HG02763 (cell line): Measurements from ENCODE around the gene ZNF587.
"Not testable (repeated sequence)": the region's sequence is repeated elsewhere in the genome, so short reads cannot be mapped to it uniquely, and the experiment has no call there.

Source experiments
- ATAC-seq: cut with Tn5 transposase; IDR thresholded peaks from one replicate; pipeline ENCODE4 v1.9.1; 2021; ENCODE audit warnings: mild to moderate bottlenecking, moderate library complexity; ENCODE audit not compliant: unreplicated experiment

Gene ZNF587

DNA sequence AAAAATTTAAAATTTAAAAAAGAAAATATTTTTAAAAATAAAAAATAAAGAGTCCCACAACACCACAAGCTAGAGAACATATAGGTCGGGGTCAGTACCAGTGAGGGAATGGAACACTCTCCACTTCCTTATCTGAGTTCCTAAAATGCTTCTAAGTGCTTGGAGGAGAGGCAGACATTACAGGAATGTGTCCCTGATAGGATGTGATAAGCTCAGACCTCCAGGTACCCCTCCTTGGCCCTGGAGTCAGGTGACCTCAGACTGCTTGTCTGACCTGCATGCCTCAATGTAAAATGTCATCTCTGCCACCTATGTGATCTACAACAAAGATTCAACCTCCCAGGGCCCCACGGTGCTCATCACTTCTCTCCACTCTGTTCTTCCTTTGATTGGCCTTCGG lies 36.4 kb downstream of the ZNF587 start:
- no peak for ATAC-seq

DNA sequence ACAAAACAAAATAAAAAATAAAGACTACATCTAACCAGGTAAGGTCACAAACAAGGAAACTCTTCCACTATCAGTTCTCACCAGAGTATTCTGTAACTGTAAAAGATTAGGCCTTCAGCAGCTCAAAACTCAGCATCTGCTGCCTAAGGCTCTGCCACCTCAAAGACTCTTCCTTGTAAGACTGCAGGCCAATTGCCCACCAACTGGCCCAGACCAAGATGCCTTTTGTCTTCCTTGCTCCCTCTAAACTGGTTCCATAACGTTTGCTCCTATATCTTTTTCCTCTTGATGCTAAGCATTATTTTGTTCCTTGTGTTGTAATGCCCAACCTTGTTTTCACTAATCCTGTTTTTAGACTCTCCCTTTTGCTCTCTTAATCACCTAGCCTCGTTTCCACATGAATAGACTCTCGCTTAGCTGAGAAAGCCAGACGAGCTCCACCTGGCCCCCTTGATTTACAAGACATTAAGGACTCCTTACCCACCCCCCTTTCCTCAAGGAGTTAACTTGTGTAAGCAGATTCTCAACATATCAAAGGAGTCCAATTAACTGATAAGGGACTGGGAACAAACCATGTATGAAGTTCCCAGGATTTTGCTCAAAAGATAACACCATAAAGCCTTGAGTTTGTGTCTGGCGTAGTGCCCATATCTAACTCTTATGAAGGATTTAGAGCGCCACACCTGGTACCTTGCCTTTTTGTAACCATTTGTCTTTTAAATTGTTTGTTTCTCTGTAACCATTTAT lies 37.7 kb downstream of the ZNF587 start:
- ATAC-seq: no peak

GRCh38 chr19:57888107-57888559 lies 38.5 kb downstream of the ZNF587 start:
- no peak for ATAC-seq

- no peak for ATAC-seq
Measured at GRCh38 chr19:57888560-57889231, 39.0 kb downstream of the ZNF587 start, which contains the start of gene ZNF814. TSS of gene ZNF814 (minus strand) at chr19:57889037. CDS start at chr19:57888802, 235 bp downstream.

DNA sequence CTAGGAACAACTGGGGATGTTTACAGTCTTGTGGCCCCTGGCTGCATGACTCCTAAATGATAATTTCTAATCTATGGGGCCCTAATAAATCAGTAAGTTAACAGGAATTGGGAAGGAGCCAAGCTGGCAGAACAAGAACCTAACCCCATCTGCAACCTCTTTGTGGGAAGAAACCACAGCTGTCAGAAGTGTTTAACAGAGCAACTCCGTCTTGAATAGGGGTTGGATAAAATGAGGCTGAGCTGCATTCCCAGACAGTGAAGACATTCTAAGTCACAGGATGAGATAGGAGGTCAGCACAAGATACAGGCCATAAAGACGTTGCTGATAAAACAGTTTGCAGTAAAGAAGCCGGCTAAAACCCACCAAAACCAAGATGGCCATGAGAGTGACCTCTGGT lies 41.0 kb downstream of the ZNF587 start:
- not testable (repeated sequence) for ATAC-seq

DNA sequence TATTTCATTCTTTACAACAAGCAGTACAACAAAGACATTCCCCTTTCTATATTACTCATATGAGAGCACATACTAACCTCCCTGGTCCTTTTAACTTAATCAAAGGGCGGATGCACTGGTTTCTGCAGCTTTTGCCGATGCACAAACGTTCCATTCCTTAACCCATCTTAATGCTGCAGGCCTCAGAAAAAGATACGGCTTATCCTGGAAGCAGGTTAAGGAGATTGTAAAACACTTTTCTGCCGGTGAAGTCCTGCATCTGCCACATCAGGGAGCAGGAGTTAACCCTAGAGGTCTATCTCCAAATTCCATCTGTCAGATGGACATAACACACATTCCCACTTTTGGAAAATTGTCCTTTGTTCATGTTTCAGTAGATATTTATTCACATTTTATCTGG lies 50.7 kb downstream of the ZNF587 start:
- ATAC-seq: no peak

DNA sequence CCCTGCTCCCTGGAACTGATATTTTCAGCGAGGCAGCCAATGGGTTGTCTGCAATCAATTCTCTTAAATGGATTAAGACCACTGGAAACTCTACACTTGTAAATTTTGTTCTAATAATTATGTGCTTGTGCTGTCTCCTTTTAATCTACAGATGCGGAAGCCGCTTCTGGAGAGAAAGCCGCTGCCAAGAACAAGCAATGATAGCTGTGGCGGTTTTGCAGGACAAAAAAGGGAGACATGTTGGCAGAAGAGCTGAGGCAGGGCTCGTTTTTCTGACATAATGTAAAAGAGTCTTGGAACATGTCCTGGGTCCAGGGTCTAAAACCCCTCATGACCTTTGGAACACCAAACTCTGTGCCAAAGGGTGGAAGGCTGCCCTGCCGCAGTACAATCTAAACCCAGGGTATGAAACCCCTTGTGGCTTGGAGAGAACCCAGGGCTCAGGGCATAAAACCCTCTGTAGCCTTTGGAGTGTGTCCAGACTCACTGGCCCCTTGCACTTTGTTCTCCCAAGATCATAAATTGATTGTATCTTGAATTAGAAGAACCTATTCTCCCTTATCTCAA lies 54.0 kb downstream of the ZNF587 start:
- ATAC-seq: no peak

DNA sequence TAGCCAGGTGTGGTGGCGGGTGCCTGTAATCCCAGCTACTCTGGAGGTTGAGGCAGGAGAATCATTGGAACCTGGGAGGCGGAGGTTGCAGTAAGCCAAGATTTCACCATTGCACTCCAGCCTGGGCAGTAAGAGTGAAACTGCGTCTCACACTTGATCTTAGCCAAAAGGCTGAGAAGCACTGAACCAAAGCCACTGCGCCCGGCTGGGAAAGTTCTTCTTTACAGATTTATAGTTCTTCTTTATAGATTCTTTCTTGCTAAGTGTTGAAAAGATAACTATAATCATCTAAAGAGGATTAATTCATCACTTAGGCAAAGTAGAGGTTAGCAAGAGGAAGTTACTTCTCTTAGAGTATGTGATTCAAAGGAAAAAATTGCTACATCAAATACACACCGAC lies 55.6 kb downstream of the ZNF587 start:
- no peak for ATAC-seq

GRCh38 chr19:57907394-57907793 lies 57.7 kb downstream of the ZNF587 start:
- no peak for ATAC-seq

DNA sequence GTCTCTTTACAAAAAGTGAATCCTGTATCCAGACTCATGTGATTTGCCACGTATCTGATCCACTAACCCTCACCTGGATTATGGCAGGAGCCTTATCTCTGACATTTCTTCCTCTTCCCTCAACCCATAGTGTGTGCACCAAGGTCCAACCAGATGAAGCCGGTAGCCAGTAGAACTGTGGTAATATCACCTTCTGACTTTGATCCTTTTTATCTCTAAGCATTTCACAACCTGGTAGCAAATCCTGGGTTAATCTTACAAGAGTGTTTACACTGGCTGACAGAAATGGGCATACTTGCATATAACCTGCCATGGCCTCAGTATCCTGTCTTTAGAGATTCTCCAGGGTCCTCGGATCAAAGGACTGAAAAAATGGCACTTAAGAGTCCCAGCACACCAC lies 64.9 kb downstream of the ZNF587 start:
- ATAC-seq: no peak
